Ascending aorta (tissue), 2 donors: ENCODE results near the gene HIP1. TPM values are rescaled to one million over a fixed set of nuclear protein-coding genes. Genes with fewer than 3 reads are reported as not detected.
A peak's percentile ranks its signal among the peaks of the same experiment; 100 is the strongest.
"Not testable (repeated sequence)": the region's sequence is repeated elsewhere in the genome, so short reads cannot be mapped to it uniquely, and the experiment has no call there.

Experiments
- DNase-seq, 2 donors: peaks; one replicate each; pipeline ENCODE4 v3.0.0-alpha.2; 2019; ENCODE audit warnings: low spot score in 2 of 2
- H3K27ac ChIP-seq, 2 donors: fragments of 200-600 bp; sonication (generic); one replicate each; pipeline ENCODE4 v1.5.1; 2016 to 2017; ENCODE audit warnings: mild to moderate bottlenecking in 1 of 2
- H3K27me3 ChIP-seq: fragments of 200-600 bp; sonication (generic); one replicate; pipeline ENCODE4 v1.5.1; 2017
- H3K36me3 ChIP-seq, 2 donors: fragments of 200-600 bp; sonication (generic); one replicate each; pipeline ENCODE4 v1.5.1; 2016
- H3K4me1 ChIP-seq, 2 donors: fragments of 200-600 bp; sonication (generic); one replicate each; pipeline ENCODE4 v1.5.1; 2016 to 2017; ENCODE audit warnings: mild to moderate bottlenecking in 1 of 2
- H3K4me3 ChIP-seq, 2 donors: fragments of 200-600 bp; sonication (generic); one replicate each; pipeline ENCODE4 v1.5.1; 2016 to 2017; ENCODE audit warnings: mild to moderate bottlenecking in 1 of 2
- H3K9me3 ChIP-seq, 2 donors: fragments of 200-600 bp; sonication (generic); one replicate each; pipeline ENCODE4 v1.5.1; 2016
- CTCF ChIP-seq, 3 experiments: fragments of 200-600 bp in 2 of 3; fragments of 450-650 bp in 1 of 3; sonication (generic) in 2 of 3; IDR thresholded peaks; one replicate each; pipeline ENCODE4 v1.5.1; 2016 to 2019; ENCODE audit warnings: antibody characterized with exemption in 3 of 3, mild to moderate bottlenecking in 1 of 3, moderate library complexity in 1 of 3
- intact Hi-C: fragments of 100-400 bp; cut with DNase I; formaldehyde crosslinking; loops from one replicate; pipeline ENCODE4 v1.15.1; 2023
- total RNA-seq: library from RNA; depleted of rRNA; stranded (reverse); fragments of >200 nt; gene quantifications from one replicate; pipeline ENCODE4 v1.1.0, GENCODE V29; 2016

The HIP1 gene
- total RNA-seq, 1 donor from 2014 or later = 47.5 TPM

DNA sequence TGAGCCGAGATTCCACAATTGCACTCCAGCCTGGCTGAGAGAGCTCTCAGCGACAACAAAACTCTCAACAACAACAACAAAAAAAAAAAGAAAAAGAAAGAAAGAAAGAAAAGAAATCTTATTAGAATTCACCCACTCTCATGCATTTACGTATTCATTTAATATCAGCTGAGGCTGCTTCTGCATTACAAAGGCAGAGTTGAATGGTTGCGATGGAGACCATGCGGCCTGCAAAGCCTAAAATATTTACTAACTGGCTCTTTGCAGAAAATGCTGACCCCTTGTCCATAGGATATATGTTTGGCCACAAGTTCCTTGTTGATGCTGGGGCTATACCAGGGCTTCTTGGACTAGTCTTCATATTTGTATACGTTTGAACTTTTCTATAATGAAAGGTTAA lies 137.2 kb downstream of the HIP1 start:
- H3K27me3 ChIP-seq = no peaks in the 10 kb centered on the region
- H3K9me3 ChIP-seq = no peaks in the 10 kb centered on the region
- no peak for DNase-seq
- H3K4me3 ChIP-seq = no peak overlapping the region
- H3K27ac ChIP-seq = no peak overlapping the region
- TF ChIP-seq CTCF (IDR thresholded peaks at IDR 0.05) = no peak
- peaks cover 5 to 11% of the 10 kb centered on the region in 2 donors for H3K36me3 ChIP-seq
- intact Hi-C loops = no loop called here
- peaks cover 4 to 11% of the 10 kb centered on the region in 2 donors for H3K4me1 ChIP-seq

- peaks cover 4 to 11% of the 10 kb centered on the region in 2 donors for H3K4me1 ChIP-seq
- H3K36me3 ChIP-seq = peaks cover 5 to 15% of the 10 kb centered on the region in 2 donors
- H3K4me3 ChIP-seq, H3K9me3 ChIP-seq, H3K27me3 ChIP-seq, DNase-seq, H3K27ac ChIP-seq, intact Hi-C loops: not testable (repeated sequence)
Measured at GRCh38 chr7:75600748-75601147, 138.0 kb downstream of the HIP1 start.

GRCh38 chr7:75599244-75599781 lies 139.4 kb downstream of the HIP1 start:
- peak in 1 of 3 experiments; percentile 12 for TF ChIP-seq CTCF (IDR thresholded peaks at IDR 0.05)
- DNase-seq = no peak
- Histone ChIP-seq H3K27ac (peak overlapping the region; percentile 59 to 63), H3K9me3 (no peaks in the 10 kb centered on the region), H3K36me3 (peaks cover 8 to 25% of the 10 kb centered on the region in 2 donors), H3K4me1 (peaks cover 4 to 11% of the 10 kb centered on the region in 2 donors), H3K4me3 (no peak overlapping the region), H3K27me3 (no peaks in the 10 kb centered on the region)
- intact Hi-C loops = loop anchor here (5.0 kb wide), 1 partner anchor 163 kb away; no protein-coding TSS in a partner anchor

DNA sequence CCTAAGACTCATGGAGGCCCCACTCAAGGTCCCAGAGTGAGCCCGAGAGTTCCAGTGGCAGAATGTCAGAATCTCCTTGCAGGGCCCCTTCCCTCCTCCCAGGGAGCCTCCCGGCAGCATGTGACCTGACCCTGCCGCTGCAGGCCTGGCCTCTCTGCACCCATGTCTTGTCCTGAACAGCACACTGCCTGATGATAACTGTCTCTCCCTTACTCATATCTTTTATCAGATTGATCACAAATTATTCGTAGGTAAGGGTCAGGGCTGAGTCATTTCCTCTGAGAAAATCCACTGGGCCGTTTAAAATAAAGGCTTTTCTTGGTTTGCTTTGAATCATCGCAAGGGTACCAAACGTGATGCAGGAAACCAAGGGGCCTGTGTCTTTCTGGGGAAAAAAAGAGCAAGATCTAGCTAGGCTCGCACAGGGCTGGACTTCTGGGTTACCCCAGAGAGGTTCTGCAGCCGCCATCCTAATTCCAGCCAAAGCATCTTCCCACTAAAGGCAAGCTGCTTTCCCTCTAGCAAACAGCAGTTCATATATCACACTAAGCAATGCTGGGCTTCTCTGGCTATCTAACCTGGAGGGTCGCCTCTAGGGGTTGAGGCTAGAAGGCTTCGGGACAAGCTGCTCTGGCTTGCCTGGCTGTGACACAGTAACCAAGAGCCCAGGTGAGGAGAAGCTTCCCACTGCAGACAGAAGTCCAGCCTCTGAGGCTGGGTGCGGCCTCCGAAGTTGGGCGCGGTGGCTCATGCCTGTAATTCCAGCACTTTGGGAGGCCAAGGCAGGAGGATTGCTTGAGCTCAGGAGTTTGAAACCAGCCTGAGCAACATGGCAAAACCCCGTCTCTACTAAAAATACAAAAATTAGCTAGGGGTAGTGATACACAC lies 141.8 kb downstream of the HIP1 start:
- H3K4me1 ChIP-seq = peaks cover 4 to 11% of the 10 kb centered on the region in 2 donors
- TF ChIP-seq CTCF (IDR thresholded peaks at IDR 0.05) = no peak
- no peaks in the 10 kb centered on the region for H3K27me3 ChIP-seq
- intact Hi-C loops = loop anchor here (5.0 kb wide), 1 partner anchor 165 kb away; no protein-coding TSS in a partner anchor
- no peak overlapping the region for H3K4me3 ChIP-seq
- H3K36me3 ChIP-seq = peaks cover 16 to 37% of the 10 kb centered on the region in 2 donors
- no peak overlapping the region for H3K27ac ChIP-seq
- no peaks in the 10 kb centered on the region for H3K9me3 ChIP-seq
- DNase-seq = no peak

DNA sequence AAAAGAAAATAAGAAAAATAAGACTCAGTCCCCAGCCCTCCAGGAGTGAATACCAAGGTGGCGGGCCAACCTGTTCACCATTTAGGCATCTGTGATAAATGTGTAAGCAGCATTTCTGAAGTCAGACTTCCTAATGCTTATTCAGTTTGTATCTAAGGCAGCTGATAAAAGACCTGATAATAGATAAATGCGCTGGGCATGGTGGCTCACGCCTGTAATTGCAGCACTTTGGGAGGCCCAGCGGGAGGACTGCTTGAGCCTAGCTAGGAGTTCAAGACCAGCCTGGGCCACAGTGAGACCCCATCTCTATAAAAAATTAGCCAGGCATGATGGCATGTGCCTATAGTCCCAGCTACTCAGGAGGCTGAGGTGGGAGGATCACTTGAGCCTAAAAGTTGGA lies 143.0 kb downstream of the HIP1 start:
- intact Hi-C loops = loop anchor here (5.0 kb wide), 1 partner anchor 167 kb away; no protein-coding TSS in a partner anchor
- no peaks in the 10 kb centered on the region for H3K27me3 ChIP-seq
- H3K4me1 ChIP-seq = peaks cover 4 to 11% of the 10 kb centered on the region in 2 donors
- H3K4me3 ChIP-seq = no peak overlapping the region
- H3K27ac ChIP-seq = no peak overlapping the region
- H3K9me3 ChIP-seq = no peaks in the 10 kb centered on the region
- DNase-seq = no peak
- no peak for TF ChIP-seq CTCF (IDR thresholded peaks at IDR 0.05)
- H3K36me3 ChIP-seq = peaks cover 28 to 49% of the 10 kb centered on the region in 2 donors

DNA sequence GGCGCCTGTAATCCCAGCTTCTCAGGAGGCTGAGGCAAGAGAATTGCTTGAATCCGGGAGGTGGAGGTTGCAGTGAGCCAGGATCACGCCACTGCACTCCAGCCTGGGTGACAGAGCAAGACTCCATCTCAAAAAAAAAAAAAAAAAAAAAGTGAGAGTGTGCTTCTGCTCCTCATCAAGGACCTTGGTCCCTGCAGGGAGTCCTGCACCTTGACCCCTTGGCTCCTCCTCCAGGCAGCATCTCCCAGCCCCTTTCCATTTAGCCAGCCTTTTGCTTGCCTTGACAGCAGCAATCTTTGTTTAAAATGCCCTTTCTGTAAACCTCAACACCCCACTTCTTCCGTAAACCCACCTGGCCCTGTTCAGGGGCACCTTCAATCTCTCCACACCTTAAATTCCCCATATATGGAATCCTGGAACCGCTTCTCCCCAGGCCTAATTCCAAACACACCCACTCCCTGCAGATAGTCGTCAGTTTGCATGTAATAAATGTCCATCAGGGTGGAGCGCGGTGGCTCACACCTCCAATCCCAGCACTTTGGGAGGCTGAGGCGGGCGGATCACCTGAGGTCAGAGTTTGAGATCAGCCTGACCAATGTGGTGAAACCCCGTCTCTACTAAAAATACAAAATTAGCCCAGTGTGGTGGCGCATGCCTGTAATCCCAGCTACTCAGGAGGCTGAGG lies 145.1 kb downstream of the HIP1 start:
- H3K4me3 ChIP-seq, H3K4me1 ChIP-seq, H3K9me3 ChIP-seq, DNase-seq, H3K27me3 ChIP-seq, H3K27ac ChIP-seq, intact Hi-C loops: not testable (repeated sequence)
- H3K36me3 ChIP-seq = peaks cover 34 to 59% of the 10 kb centered on the region in 2 donors
